ENCODE data around the gene IL17RA.

Gene IL17RA

DNA sequence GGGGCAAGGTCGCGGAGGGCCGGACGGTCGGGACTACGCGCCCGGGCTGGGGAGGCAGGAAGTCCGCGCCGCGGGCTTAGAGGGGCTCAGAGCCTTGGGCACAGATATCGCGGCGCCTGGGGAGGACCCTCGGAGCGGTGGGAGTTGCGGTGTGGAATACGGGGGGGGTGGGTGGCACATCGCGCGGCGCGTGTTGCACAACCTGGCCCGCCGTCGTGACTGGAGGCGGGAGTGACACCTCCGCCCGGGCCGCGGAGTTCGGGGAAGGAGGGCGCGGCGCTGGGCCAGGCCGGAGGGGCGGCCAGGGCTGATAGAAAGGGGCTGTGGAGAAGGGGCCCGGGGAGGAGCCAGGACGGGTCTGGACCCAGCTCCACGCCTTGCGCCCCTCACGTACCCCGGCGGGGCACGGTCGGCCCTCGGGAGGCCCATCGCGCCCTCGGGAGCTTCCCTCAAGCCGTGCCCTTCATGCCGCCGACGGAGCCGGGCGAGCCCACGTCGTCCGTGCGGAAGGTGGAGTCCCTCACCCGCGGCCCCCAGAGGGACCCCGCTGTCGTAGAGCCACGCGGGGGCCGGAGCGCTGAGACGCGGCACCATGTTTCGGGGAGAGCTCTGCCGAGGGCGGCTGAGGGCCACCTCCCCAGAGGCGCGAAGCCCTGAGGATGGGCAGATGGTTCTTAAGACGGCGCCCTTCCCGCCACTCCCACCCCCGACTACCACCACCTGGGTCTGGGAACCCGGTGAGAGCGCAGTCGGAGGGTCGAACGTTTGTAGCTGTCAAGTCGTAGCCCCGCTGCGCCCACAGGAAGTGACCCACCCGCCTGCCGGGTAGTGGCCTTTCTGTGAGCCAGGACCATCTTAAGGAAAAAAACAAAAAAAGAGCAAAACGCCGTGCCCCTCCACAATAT, 729 bp downstream of the IL17RA start:
- peak; percentile 56 for DNase-seq

DNA sequence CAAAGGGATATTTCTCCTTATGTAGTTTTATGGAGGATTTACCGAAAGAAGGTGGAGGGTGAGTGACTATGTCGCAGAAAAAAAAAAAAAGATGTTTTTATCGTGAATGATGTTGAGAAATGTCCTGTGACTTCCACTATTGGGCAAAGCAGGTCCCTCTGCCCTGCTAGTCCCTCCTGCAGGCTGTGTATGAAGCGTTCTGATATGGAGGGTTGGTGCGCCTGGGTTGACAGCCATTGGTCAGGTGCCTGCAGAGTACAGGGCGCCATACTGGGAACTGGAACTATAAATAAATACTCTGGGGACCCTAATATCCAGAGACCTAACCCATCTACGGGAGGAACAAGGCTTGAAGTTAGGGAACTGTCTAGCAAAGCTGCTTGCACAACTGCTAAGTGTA, 1.5 kb downstream of the IL17RA start:
- DNase-seq = no peak

DNA sequence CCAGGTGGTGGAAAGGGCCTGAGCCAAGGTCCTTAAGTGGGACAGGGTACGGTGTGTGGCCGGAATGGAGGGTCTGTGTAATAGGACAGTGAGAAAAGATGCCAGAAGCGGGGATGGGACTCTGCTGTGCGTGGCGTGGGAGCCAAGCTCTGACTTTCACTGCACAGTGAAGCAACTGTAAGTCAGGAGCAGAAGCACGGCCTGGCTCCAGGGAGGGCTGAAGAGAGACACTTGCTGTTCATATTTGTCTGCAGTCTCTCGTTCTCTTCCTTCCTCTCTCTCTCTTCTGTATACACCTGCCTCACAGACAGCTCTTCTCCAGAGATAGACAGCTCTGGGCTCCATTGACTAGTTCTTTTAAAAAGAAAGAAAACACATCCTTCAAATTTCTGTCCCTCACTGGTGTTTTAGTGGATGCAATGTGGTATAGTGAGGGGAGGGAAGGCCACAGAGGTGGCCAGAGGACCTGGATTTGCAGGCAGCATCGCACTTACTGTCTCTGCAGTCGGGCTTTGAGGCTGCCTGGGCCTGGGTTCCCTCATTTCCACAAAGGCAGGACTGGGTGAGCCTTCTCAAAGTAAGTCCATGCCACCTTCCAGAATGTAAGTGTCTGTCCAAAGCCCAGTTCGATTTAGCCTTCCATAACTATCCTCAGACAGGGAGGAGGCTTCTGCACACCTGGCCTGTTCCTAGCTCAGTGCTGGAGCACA, 2.1 kb downstream of the IL17RA start:
- DNase-seq = no peak

DNA sequence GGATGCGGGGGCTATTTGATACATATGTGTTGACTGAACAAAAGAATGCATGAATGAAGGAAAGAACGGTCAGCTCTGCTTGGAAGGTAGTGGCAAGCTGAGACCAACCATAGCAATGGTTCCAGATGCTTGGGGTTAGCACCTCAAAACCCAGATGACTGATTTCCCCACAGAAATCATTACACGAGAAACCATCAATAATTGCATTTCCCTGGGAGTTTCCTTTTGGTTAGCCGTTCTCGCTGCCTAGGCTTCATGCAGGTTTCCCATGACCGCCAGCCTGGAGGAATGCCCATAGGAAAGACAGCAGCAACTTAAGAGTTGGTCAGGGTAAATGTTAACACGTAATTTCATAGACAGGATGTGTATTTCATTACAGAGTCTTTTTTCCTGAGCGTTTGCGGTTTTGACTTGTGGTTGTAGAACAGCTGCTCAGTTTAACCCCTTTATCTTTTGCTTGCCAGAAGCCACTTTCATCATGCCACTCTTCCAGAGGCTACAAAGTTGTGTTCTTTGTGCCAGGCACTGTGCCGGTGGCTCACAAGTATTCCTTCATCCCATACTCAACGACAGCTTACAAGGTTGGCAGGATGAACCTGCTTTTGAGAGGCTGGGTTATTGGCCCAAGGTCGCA, 2.8 kb downstream of the IL17RA start:
- no peak for DNase-seq

DNA sequence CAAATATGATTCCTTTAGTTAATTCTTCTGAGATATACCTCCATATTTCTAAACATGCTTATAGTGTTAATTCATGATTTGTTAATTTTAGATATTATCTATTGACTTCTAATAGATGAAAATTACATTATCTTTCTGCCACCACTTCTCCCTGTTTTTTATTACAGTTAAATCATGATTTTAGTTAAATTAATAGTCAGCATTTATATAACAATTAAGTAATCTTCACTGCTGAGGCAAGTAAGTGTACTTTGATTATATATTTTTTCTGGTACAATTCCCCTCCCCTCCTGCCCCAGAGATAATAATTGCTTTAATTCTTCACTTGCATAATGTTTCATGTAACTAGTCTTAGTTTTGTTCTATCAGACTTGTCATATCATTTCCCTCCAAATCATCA, 5.8 kb downstream of the IL17RA start:
- DNase-seq = no peak

DNA sequence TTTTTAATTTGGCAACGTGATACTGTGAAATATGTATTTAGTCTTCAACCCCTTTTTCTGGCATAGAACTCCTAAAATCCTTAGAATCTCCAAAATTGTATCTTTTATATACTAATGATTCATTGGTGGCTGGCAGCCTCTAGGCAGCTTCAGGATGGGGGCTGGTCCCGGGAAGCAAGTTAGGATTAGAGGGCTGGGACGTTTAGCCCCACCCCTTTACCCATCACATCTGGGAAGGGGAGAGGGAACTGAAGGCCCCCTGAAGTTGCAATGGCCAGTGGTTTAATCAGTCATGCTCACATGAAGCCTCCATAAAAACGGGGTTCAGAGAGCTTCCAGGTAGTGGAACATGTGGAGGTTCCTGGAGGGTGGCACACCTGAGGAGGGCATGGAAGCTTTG, 7.1 kb downstream of the IL17RA start:
- DNase-seq = no peak

DNA sequence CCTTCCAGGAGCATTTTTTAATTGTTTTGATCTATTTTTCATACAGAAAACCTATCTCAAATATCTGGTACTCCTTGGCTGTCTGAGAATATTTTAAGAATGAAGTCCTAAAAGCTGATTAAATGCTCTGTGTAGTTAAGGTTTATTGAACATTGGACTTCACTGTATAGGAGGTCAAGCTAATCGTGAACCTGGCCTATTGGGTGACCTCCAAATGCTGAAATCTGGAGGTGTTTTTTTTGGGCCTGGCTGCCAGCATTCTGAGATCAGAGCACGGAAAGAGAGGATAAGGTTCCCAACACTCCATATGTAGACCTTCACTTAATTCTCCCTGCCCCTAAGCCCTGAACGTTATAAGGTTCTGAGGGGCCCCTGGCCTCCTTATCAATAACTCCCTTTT, 8.3 kb downstream of the IL17RA start:
- DNase-seq = no peak

DNA sequence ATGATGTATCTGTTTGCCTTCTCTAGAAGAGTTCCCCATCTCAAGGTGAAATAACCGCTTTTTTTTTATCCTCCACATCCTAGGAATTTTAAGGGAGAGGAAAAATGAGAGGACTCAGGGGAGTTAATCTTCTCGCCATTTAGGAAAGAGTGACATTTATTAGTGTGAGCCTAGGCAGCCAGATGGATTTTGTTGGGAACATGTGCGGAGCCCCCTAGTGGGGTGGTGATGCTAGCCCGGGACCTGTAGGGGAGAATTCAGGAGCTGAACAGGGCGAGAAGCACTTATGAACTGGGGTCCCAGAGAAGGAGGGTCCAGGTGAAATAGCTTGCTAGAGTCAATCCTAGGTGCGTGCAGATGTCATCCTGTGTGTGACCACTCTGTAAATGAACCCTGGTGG, 10.7 kb downstream of the IL17RA start:
- no peak for DNase-seq

DNA sequence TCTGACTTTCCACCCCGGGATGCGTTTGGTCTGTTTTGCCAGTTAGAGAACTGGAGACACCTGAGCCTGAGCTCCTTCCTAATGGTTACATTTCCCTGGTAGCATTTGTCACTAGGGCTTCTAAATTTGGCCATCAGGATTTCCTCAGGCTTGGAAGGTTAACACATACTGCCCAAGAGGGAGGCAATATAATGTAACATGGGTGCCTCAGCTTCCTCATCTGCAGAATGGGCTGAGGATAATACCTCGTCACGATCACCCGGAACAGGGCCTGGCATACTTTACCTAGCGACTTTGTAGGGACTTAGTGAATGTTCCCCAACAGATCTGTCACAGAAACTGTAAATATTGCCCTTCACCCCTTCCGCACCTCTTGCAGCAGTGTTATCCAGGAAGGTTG, 11.3 kb downstream of the IL17RA start:
- DNase-seq = no peak

DNA sequence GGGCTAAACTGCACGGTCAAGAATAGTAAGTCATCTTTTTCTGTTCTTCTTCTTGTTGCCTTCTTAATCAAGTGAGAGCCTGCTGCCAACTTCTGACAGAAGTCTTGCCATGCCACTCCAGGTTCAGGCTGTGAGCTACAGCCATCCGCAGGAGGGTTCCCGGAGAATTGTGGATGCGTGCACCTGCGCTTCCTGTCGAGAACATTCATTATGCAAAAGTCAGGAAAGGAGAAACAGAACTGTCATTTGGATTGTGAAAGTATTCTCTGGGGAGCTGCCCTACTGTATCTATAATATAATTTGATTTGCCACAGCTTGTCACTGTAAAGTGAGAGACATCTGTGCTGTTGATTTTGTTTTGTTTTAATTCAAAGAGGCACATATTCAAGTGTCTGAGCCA, 12.3 kb downstream of the IL17RA start:
- no peak for DNase-seq

DNA sequence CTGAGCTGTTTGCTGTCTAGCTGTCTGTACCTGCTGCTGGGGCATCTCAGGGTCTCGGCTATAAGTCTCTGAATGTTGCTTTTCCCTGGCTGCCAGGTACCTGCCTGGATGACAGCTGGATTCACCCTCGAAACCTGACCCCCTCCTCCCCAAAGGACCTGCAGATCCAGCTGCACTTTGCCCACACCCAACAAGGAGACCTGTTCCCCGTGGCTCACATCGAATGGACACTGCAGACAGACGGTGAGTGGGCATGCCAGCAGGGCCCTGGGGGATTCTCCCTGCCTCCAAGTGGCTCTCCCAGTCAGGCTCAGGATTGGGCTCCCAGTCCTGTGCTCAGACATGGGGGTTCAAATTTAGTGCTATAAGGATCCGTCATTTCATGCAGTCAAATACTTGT, 12.9 kb downstream of the IL17RA start:
- no peak for DNase-seq

DNA sequence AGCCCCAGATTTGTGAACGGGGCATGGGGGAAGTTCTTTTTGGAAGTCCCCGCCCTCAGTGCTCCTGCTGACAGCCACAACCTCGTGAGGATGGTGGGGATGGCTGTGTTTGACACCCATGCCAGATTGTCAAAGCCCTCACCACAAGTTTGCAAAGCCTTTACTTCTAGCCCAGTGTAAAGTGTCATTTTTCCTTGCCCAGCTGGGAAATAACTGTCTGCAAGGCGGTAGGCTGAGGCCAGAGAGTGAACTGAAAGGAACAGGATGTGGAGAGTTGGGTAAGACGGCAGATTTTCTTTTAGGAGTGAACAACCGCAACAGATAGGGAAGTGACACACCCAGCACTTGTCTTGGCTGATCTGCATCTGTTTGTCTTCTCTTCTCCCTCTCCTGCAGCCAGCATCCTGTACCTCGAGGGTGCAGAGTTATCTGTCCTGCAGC, 13.6 kb downstream of the IL17RA start:
- DNase-seq = no peak

DNA sequence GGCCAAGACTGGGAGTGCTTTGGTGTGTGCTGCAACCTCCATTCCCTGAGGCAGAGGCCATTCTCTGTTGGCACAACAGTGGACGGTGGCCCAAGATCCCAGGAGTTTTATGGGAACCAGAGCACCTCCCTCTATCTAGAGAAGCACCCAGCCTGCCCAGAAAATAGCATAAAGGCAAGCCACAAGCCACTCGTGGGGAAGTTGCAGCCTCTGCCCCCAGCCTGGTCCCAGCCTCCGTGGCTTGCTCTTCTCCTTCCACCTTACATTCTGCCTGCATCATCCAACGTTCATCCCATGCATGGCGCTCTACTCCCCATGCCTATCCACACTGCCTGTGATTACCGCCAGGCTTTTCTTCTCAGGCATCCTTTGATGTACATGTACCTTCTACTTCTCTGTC, 15.8 kb downstream of the IL17RA start:
- DNase-seq = no peak

DNA sequence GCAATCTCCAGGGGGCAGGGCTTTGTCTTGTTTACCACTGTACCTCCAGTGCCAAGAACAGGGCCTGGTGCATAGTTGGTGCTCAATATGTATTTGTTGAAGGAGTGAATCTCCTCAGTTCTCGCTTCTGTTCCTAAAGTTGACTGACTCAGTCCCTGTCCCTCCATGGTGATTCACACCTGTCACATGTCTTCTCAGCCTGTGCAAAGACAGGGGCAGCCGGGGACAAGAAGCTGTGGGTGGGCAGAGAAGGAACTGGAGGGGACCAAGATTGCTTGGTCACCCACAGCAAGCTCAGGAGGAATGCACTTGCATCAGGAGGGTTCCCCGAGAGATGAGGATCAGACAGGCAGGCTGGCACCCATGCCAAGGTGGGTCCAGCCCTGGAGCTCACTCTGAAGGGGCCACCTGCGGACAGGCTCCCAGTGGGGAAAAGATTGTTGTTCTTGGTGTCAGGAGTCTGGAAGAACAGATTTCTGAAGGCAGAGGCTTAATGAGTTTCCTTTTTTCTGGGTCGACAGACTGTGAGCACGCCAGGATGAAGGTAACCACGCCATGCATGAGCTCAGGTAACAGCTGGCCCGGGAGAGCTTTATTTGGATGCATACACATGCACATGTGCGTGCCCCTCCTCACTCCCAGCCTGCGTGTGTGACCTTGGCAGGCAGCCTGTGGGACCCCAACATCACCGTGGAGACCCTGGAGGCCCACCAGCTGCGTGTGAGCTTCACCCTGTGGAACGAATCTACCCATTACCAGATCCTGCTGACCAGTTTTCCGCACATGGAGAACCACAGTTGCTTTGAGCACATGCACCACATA, 16.9 kb downstream of the IL17RA start:
- no peak for DNase-seq

DNA sequence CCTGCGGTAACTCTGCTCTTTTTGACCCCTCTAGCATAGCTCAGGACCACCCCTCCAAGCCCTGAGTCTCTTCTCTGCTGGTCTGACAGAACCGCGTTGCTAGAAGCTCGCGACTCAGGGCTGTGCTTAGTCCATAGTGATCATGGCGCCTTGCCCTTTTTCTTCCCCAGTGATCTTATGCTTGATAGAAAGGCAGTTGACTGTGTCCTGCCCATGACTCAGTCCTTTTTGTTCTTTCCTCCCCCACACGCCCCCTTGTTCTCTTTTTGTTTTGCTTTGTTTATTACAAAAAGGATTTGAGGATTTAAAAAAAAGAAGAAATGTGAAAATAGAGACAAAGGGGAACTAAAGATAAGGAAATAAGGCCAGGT, 17.5 kb downstream of the IL17RA start:
- DNase-seq = no peak

DNA sequence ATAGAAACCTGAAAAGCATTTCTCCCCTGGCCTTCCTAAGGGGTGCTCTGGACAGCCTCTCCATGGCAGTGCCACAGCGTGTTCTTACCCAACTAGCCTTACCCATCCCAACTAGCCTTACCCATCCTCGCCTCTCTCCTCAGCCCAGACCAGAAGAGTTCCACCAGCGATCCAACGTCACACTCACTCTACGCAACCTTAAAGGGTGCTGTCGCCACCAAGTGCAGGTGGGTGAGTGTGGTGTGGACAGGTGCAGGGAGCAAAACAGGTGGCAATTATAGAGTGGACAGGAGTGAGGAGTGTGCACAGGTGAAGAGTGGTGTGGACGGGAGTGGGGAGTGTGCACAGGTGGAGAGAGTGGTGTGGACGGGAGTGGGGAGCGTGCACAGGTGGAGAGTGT, 18.6 kb downstream of the IL17RA start:
- DNase-seq = no peak

DNA sequence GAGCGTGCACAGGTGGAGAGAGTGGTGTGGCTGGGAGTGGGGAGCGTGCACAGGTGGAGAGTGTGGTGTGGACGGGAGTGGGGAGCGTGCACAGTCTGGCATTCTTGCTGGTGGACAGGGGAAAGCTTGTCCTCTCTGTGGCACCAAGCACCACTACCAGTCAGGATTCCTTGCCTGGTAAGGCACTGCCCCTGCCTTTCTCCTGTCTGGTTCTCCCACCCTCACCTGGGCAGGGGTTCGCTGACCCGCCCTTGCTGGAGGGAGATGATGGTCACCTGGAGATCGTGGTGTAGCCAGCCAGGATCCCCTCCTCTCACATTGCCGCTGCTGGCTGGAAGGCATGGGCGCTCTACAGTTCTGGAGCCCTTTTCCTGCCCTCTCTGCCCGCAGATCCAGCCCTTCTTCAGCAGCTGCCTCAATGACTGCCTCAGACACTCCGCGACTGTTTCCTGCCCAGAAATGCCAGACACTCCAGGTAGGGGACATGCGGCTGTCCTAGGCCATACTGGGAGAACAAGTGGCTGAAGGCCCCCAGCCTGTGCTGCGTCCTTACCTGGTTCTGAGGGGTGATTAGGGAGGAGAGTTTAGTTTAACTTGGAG, 19.6 kb downstream of the IL17RA start:
- DNase-seq = no peak

DNA sequence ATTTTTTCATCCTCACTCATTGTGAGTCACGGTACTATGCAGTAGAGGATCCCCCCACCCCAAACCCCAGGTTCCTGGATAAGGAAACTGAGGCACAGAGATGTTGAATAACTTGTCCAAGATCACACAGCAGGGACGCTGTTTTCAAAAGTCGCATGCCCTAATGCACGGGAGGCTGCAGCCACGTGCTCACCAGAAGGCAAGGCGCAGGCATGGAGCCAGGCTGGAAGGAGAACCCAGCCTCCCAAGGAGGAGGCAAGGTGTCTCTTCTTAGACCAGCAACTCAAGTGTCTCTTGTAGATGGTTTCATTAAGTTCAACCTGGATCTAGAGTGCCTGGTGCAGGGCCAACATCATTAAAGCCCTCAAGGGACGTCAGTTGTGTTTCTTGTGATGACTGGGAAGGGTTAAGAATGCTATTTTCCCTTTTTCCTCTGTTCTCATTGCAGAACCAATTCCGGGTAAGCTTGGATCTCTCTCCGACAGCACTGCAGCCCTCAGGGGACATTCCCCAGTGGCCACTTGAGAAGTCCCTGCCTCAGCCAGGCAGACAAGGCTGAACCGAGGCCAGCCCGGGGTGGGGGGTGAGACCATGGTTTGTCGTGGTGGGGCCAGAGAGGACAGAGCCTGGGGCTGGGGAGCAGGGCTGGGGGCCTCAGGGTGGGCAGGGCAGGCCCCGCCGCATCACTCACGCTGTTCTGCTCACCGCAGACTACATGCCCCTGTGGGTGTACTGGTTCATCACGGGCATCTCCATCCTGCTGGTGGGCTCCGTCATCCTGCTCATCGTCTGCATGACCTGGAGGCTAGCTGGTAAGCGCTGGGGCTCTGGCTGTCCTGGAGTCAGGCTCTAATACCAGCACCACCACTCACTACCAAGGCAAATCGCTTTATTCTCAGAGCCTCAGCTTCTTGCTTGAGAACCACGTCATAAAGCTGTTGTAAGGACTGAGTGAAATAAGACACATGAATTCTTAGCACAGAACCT, 20.6 kb downstream of the IL17RA start:
- DNase-seq = no peak

DNA sequence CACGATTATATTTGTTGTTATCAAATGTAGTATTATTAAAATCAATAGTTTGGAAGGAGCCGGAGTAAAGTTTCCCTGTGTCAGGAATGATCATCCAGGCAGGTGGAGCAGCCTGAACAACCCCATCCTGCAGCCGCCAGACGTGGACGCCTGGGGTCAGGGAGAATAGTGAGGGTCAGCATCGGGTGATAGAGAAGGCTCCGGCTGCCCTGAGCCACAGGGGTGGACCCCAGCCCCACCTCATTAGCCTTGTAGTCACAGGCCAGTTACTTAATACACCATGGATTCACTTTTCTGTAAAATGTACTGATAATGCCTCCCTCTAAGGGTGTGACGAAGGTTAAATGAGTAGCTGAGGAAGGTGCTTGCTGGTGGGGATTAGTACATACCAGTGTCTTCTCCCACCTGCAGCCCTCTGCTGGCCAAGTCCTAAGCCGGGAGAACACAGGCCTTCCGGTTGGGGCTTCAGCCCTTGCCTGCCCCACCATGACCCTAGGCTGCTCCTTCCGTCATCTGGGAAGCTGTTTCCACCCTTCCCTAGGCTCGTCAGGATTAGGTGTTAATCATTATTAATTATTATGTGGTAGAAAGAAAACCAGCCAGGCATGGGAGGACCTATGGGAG, 21.5 kb downstream of the IL17RA start:
- no peak for DNase-seq

DNA sequence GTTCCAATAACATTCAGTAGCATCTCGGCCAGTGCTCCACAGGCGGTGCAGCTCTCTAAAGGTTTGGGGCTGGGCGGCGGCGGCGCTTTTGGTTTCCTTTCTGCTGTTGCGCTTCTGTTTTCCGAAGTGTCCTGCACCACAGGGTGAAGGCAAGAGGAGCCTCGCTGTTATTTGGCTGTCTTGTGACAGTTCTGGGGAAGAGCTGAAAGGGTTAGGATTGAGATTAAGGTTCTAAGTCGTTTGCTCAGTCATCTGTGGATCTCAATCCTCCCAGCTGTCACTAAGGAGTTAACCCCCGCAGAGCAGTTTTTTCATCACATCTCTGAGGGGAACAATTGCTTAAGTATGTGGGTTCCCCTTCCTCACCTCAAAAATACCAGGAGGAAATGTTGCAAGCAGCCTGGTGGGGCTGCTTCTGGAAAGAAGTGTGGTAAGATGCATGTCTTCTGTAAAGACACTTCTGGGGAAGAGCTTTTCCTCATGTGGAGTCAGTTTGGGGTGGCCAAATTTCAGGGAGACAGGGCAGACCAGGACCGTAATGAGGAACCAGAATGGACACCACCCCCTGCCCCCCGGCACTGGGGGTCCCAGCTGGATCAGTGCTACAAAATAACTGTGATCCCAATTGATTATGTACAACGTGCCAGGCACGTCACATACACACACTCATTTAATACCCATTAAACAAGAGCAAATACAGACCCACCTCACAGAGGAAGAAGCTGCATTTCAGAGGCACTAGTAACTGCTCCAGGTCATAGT, 22.2 kb downstream of the IL17RA start:
- no peak for DNase-seq

All from DMS53 (cell line).